Keratinocyte (primary cell): Measurements from ENCODE around the gene VWA5B2. TPM values are rescaled to one million over a fixed set of nuclear protein-coding genes. Genes with fewer than 3 reads are reported as not detected.

Experiments
- DNase-seq: peaks from one replicate; pipeline ENCODE4 v3.0.0-alpha.2; 2011; ENCODE audit warnings: low read depth, missing footprints, low spot score
- FAIRE-seq: peaks from 2 replicates; lab custom pipeline; 2011; peaks lifted over from hg19 to GRCh38; lab: Jason Lieb, UNC
- H2AFZ ChIP-seq: 2 replicates; pipeline ENCODE4 v1.6.0; 2012; ENCODE audit warnings: low read length, control low read depth, inconsistent platforms; ENCODE audit not compliant: control insufficient read depth
- H3K27ac ChIP-seq: 2 replicates; pipeline ENCODE4 v1.5.1; 2011; ENCODE audit warnings: low read length; ENCODE audit not compliant: control insufficient read depth, insufficient read depth
- H3K27me3 ChIP-seq: 3 replicates; pipeline ENCODE4 v1.6.0; 2011; ENCODE audit warnings: low read length; ENCODE audit not compliant: control insufficient read depth, insufficient read depth; ENCODE audit errors: extremely low read depth
- H3K36me3 ChIP-seq, 2 experiments: 2 replicates in 1 of 2; 3 replicates in 1 of 2; pipeline ENCODE4 v1.5.1; 2011; ENCODE audit warnings: low read length in 2 of 2, mild to moderate bottlenecking in 1 of 2; ENCODE audit not compliant: control insufficient read depth in 2 of 2, insufficient read depth in 2 of 2; ENCODE audit errors: extremely low read depth in 1 of 2
- H3K4me1 ChIP-seq: 3 replicates; pipeline ENCODE4 v1.5.1; 2011; ENCODE audit warnings: low read length; ENCODE audit not compliant: control insufficient read depth, insufficient read depth; ENCODE audit errors: extremely low read depth
- H3K4me2 ChIP-seq: 3 replicates; pipeline ENCODE4 v1.6.0; 2011; ENCODE audit warnings: low read depth, low read length; ENCODE audit not compliant: control insufficient read depth, insufficient read depth; ENCODE audit errors: extremely low read depth
- H3K4me3 ChIP-seq, 3 experiments: fragments of 200-600 bp in 1 of 3; sonication (generic) in 1 of 3; 2 replicates in 2 of 3; 3 replicates in 1 of 3; pipeline ENCODE4 v1.5.1; 2011 to 2016; ENCODE audit warnings: low read length in 3 of 3, mild to moderate bottlenecking in 3 of 3, control low read depth in 2 of 3, inconsistent platforms in 1 of 3, low read depth in 1 of 3, mixed read lengths in 1 of 3, mixed run types in 1 of 3, moderate library complexity in 1 of 3; ENCODE audit not compliant: control insufficient read depth in 2 of 3, insufficient read depth in 2 of 3; ENCODE audit errors: extremely low read depth in 1 of 3
- H3K79me2 ChIP-seq: 2 replicates; pipeline ENCODE4 v1.6.0; 2012; ENCODE audit warnings: low read length; ENCODE audit not compliant: control insufficient read depth, insufficient read depth
- H3K9ac ChIP-seq: 3 replicates; pipeline ENCODE4 v1.6.0; 2011; ENCODE audit warnings: low read length; ENCODE audit not compliant: control insufficient read depth, insufficient read depth; ENCODE audit errors: extremely low read depth
- H3K9me1 ChIP-seq: 3 replicates; pipeline ENCODE4 v1.6.0; 2011; ENCODE audit warnings: low read length; ENCODE audit not compliant: control insufficient read depth, insufficient read depth; ENCODE audit errors: extremely low read depth
- H3K9me3 ChIP-seq: 2 replicates; pipeline ENCODE4 v1.5.1; 2012; ENCODE audit warnings: low read depth, low read length; ENCODE audit not compliant: control insufficient read depth
- H4K20me1 ChIP-seq: 3 replicates; pipeline ENCODE4 v1.6.0; 2011; ENCODE audit warnings: low read length; ENCODE audit not compliant: control insufficient read depth, insufficient read depth; ENCODE audit errors: extremely low read depth
- EZH2 ChIP-seq: IDR thresholded peaks from one replicate; pipeline ENCODE4 v1.6.1; 2012; ENCODE audit warnings: inconsistent platforms, mild to moderate bottlenecking, low read length, moderate library complexity
- dilution Hi-C: fragments of 300-500 bp; cut with MboI; formaldehyde crosslinking; loops from one replicate; pipeline ENCODE4 v1.7.0; 2020; ENCODE audit warnings: low sequenced_read_pairs; ENCODE audit not compliant: extremely low pct_ligation_motif_present
- polyA plus RNA-seq, 5 experiments: library from polyadenylated mRNA; depleted of rRNA in 3 of 5; stranded (reverse) in 3 of 5; stranded (forward) in 1 of 5; unstranded in 1 of 5; fragments of >200 nt; gene quantifications; 1 replicate in 1 of 5; 2 replicates in 3 of 5; 3 replicates in 1 of 5; pipeline versions ENCODE4 v1.2.1 to v1.2.3, GENCODE V29; 2011 to 2012; ENCODE audit warnings: missing spikeins in 2 of 5, low read depth in 1 of 5, low replicate concordance in 1 of 5
- TF ChIP-seq, protein P1 (sequence below), 3 experiments: IDR thresholded peaks in 1 of 3; conservative IDR thresholded peaks in 1 of 3; optimal IDR thresholded peaks in 1 of 3; 2 replicates in 2 of 3; 3 replicates in 1 of 3; pipeline versions ENCODE3 to v1.5.1; 2011; ENCODE audit warnings: low read length in 3 of 3, mild to moderate bottlenecking in 3 of 3, moderate library complexity in 2 of 3, control low read depth in 1 of 3, inconsistent platforms in 1 of 3; ENCODE audit not compliant: insufficient read depth in 2 of 3; ENCODE audit errors: extremely low read depth in 1 of 3

Gene VWA5B2
- polyA plus RNA-seq, 1 donor (not counting 4 experiments of a cell fraction or from before 2014, with no cell fraction given): not detected

GRCh38 chr3:184181596-184181995, 47.8 kb upstream of the VWA5B2 start:
- Histone ChIP-seq H3K4me3 (no peak overlapping the region), H2AFZ (no peak overlapping the region), H3K36me3 (peaks cover 59 to 70% of the 10 kb centered on the region in 2 experiments), H3K9me1 (no peaks in the 10 kb centered on the region), H3K4me1 (peaks cover 16% of the 10 kb centered on the region), H4K20me1 (no peaks in the 10 kb centered on the region), H3K9me3 (no peaks in the 10 kb centered on the region), H3K9ac (no peak overlapping the region), H3K79me2 (peaks cover 31% of the 10 kb centered on the region), H3K27ac (no peak overlapping the region), H3K27me3 (no peaks in the 10 kb centered on the region), H3K4me2 (no peak overlapping the region)
- FAIRE-seq: no peak
- no peak for TF ChIP-seq EZH2
- TF ChIP-seq, protein P1, sequence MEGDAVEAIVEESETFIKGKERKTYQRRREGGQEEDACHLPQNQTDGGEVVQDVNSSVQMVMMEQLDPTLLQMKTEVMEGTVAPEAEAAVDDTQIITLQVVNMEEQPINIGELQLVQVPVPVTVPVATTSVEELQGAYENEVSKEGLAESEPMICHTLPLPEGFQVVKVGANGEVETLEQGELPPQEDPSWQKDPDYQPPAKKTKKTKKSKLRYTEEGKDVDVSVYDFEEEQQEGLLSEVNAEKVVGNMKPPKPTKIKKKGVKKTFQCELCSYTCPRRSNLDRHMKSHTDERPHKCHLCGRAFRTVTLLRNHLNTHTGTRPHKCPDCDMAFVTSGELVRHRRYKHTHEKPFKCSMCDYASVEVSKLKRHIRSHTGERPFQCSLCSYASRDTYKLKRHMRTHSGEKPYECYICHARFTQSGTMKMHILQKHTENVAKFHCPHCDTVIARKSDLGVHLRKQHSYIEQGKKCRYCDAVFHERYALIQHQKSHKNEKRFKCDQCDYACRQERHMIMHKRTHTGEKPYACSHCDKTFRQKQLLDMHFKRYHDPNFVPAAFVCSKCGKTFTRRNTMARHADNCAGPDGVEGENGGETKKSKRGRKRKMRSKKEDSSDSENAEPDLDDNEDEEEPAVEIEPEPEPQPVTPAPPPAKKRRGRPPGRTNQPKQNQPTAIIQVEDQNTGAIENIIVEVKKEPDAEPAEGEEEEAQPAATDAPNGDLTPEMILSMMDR (optimal IDR thresholded peaks at IDR 0.05 in 1 of 3, IDR thresholded peaks at IDR 0.05 in 1 of 3, conservative IDR thresholded peaks at IDR 0.05 in 1 of 3; ENCODE audit: extremely low read depth in 1 of 3, insufficient read depth in 2 of 3, low read length in 3 of 3): no peak
- dilution Hi-C loops: no loop called here
- DNase-seq: no peak

DNA sequence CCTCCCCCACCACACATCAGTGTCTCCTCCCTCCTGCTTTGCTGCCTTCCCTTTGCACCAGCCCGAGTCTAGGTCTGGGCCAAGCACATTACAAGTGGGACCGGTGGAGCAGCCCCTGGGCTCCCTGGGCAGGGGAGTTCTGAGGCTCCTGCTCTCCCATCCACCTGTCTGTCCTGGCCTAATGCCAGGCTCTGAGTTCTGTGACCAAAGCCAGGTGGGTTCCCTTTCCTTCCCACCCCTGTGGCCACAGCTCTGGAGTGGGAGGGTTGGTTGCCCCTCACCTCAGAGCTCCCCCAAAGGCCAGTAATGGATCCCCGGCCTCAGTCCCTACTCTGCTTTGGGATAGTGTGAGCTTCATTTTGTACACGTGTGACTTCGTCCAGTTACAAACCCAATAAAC, 45.7 kb upstream of the VWA5B2 start:
- no peaks in the 10 kb centered on the region for H3K9me3 ChIP-seq
- dilution Hi-C loops: no loop called here
- H2AFZ ChIP-seq: no peak overlapping the region
- peaks cover 32% of the 10 kb centered on the region for H3K79me2 ChIP-seq
- H3K4me2 ChIP-seq: no peak overlapping the region
- H3K9me1 ChIP-seq: no peaks in the 10 kb centered on the region
- DNase-seq (no peak), FAIRE-seq (no peak)
- no peak overlapping the region for H3K4me3 ChIP-seq
- peaks cover 15% of the 10 kb centered on the region for H3K4me1 ChIP-seq
- H3K9ac ChIP-seq: no peak overlapping the region
- H3K36me3 ChIP-seq: peaks cover 57% of the 10 kb centered on the region in 2 experiments
- H4K20me1 ChIP-seq: no peaks in the 10 kb centered on the region
- H3K27me3 ChIP-seq: no peaks in the 10 kb centered on the region
- TF ChIP-seq EZH2: no peak
- TF ChIP-seq, protein P1 (optimal IDR thresholded peaks at IDR 0.05 in 1 of 3, IDR thresholded peaks at IDR 0.05 in 1 of 3, conservative IDR thresholded peaks at IDR 0.05 in 1 of 3; ENCODE audit: extremely low read depth in 1 of 3, insufficient read depth in 2 of 3, low read length in 3 of 3): no peak
- H3K27ac ChIP-seq: no peak overlapping the region
